ENCODE results near the gene MPHOSPH9.

DNA sequence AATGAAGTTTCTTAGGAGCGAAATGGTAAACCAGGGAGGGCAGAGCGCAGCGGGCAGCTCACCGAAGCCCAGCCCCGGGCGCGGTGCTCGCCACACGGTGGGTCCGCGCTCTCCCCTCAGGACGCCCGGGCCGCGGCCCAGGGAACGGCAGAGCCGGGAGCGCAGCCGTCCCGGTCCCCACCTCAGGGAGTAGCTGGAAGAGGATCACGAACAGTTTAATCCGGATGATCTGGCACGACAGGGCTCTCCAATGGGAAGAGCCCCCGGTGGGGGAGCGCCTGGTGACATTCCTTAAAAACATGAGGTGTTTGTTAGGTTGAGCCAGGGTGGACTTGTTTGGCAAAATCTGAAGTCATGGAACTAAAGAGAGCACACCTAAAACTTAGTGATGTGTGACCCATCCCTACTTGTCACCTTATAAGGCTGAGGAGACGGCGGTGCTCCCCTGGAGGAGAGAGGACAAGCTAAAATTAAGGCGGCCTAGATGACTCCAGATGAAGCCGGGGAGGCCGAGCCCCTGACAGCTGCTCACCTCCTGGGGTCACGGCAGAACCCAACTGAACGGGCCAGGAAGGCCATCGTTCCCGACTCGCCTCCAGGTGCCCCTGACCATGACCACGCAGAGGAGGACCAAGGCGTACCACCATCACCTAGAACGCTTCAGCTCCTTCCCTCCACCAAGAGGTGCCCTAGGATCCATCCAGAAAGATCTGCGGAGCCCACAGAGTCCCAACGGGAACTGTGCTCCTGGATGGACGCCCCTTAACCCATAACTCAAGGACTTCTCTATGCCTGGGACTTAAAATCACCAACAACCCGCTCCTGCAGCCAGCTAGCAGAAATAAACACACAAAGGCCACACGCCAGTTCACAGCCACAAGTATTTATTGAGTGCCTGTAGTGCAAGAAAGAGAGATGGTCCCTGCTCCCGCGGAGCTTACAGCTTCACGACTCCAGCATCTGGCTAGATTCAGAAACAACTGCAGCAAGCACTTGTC is 81.2 kb downstream of the MPHOSPH9 start:
- TF ChIP-seq, protein P1, sequence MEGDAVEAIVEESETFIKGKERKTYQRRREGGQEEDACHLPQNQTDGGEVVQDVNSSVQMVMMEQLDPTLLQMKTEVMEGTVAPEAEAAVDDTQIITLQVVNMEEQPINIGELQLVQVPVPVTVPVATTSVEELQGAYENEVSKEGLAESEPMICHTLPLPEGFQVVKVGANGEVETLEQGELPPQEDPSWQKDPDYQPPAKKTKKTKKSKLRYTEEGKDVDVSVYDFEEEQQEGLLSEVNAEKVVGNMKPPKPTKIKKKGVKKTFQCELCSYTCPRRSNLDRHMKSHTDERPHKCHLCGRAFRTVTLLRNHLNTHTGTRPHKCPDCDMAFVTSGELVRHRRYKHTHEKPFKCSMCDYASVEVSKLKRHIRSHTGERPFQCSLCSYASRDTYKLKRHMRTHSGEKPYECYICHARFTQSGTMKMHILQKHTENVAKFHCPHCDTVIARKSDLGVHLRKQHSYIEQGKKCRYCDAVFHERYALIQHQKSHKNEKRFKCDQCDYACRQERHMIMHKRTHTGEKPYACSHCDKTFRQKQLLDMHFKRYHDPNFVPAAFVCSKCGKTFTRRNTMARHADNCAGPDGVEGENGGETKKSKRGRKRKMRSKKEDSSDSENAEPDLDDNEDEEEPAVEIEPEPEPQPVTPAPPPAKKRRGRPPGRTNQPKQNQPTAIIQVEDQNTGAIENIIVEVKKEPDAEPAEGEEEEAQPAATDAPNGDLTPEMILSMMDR (conservative IDR thresholded peaks at IDR 0.05; ENCODE audit: low read depth, low read length) = no peak
- TF ChIP-seq SMC3 (IDR thresholded peaks at IDR 0.05; ENCODE audit: low read depth, low read length) = no peak

All from IMR-90 (cell line).